ENCODE data around the gene MBNL3. TPM values are rescaled to one million over a fixed set of nuclear protein-coding genes. Genes with fewer than 3 reads are reported as not detected.

The MBNL3 gene
- total RNA-seq, 1 experiment from 2014 or later = 42.2 TPM

- ChIA-PET CTCF (no interaction called here), POLR2A (ENCODE audit: low non-redundant PET) (no interaction called here)
- Histone ChIP-seq H3K36me3 (ENCODE audit: insufficient read depth, low read length, poor library complexity, severe bottlenecking) (no peaks in the 10 kb centered on the region), H3K4me1 (ENCODE audit: insufficient read depth, low read length, poor library complexity, severe bottlenecking) (peaks cover under 1% of the 10 kb centered on the region), H3K4me3 (ENCODE audit: low read depth, low read length, poor library complexity, severe bottlenecking) (peak overlapping the region; percentile 57), H3K9me3 (ENCODE audit: low read depth, low read length, poor library complexity, severe bottlenecking) (no peaks in the 10 kb centered on the region), H3K27me3 (replicated peaks; ENCODE audit: insufficient read depth, low read depth, low read length, poor library complexity) (no peaks in the 10 kb centered on the region), H3K27ac (ENCODE audit: low read depth, low read length, poor library complexity, severe bottlenecking) (peak overlapping the region; percentile 90)
- intact Hi-C loops (cut with micrococcal nuclease; ENCODE audit: unreplicated experiment) = loop anchor here (10.0 kb wide), 2 partner anchors 193 to 263 kb away; no protein-coding TSS in a partner anchor
- TSS peak; percentile 31 for BruUV-seq (replicated peaks)
- DNase-seq (ENCODE audit: low spot score) = peak; percentile 41
- TF ChIP-seq CTCF (conservative IDR thresholded peaks at IDR 0.05; ENCODE audit: low read depth, low read length) (no peak), EZH2 (IDR thresholded peaks at IDR 0.05; ENCODE audit: borderline replicate concordance, low read depth, low read length, poor library complexity, severe bottlenecking) (no peak)
Measured at GRCh38 chrX:132488180-132488705, 595 bp downstream of the MBNL3 start.

- Histone ChIP-seq H3K4me3 (ENCODE audit: low read depth, low read length, poor library complexity, severe bottlenecking) (no peak overlapping the region), H3K4me1 (ENCODE audit: insufficient read depth, low read length, poor library complexity, severe bottlenecking) (peaks cover 12% of the 10 kb centered on the region), H3K9me3 (ENCODE audit: low read depth, low read length, poor library complexity, severe bottlenecking) (no peaks in the 10 kb centered on the region), H3K27me3 (replicated peaks; ENCODE audit: insufficient read depth, low read depth, low read length, poor library complexity) (no peaks in the 10 kb centered on the region), H3K27ac (ENCODE audit: low read depth, low read length, poor library complexity, severe bottlenecking) (no peak overlapping the region), H3K36me3 (ENCODE audit: insufficient read depth, low read length, poor library complexity, severe bottlenecking) (no peaks in the 10 kb centered on the region)
- CTCF ChIA-PET = no interaction called here
- intact Hi-C loops (cut with micrococcal nuclease; ENCODE audit: unreplicated experiment) = loop anchor here (10.0 kb wide), 2 partner anchors 192 to 262 kb away; no protein-coding TSS in a partner anchor
- no peak for TF ChIP-seq CTCF (conservative IDR thresholded peaks at IDR 0.05; ENCODE audit: low read depth, low read length)
- no peak for DNase-seq (ENCODE audit: low spot score)
- BruUV-seq (replicated peaks) = no TSS peak
- POLR2A ChIA-PET (ENCODE audit: low non-redundant PET) = no interaction called here
Measured at GRCh38 chrX:132486599-132487178, 2.1 kb downstream of the MBNL3 start.

GRCh38 chrX:132483951-132484350, 4.9 kb downstream of the MBNL3 start:
- ChIA-PET CTCF (no interaction called here), POLR2A (ENCODE audit: low non-redundant PET) (no interaction called here)
- intact Hi-C loops (cut with micrococcal nuclease; ENCODE audit: unreplicated experiment) = loop anchor here (10.0 kb wide), 2 partner anchors 189 to 259 kb away; no protein-coding TSS in a partner anchor
- no peaks in the 10 kb centered on the region for H3K27me3 ChIP-seq (replicated peaks; ENCODE audit: insufficient read depth, low read depth, low read length, poor library complexity)
- peaks cover 29% of the 10 kb centered on the region for H3K4me1 ChIP-seq (ENCODE audit: insufficient read depth, low read length, poor library complexity, severe bottlenecking)
- no peak overlapping the region for H3K27ac ChIP-seq (ENCODE audit: low read depth, low read length, poor library complexity, severe bottlenecking)
- no peaks in the 10 kb centered on the region for H3K36me3 ChIP-seq (ENCODE audit: insufficient read depth, low read length, poor library complexity, severe bottlenecking)
- H3K4me3 ChIP-seq (ENCODE audit: low read depth, low read length, poor library complexity, severe bottlenecking) = no peak overlapping the region
- H3K9me3 ChIP-seq (ENCODE audit: low read depth, low read length, poor library complexity, severe bottlenecking) = no peaks in the 10 kb centered on the region
- no TSS peak for BruUV-seq (replicated peaks)
- no peak for TF ChIP-seq EZH2 (IDR thresholded peaks at IDR 0.05; ENCODE audit: borderline replicate concordance, low read depth, low read length, poor library complexity, severe bottlenecking)
- DNase-seq (ENCODE audit: low spot score) = no peak

- no peaks in the 10 kb centered on the region for H3K36me3 ChIP-seq (ENCODE audit: insufficient read depth, low read length, poor library complexity, severe bottlenecking)
- no peak for TF ChIP-seq CTCF (conservative IDR thresholded peaks at IDR 0.05; ENCODE audit: low read depth, low read length)
- TF ChIP-seq EZH2 (IDR thresholded peaks at IDR 0.05; ENCODE audit: borderline replicate concordance, low read depth, low read length, poor library complexity, severe bottlenecking) = no peak
- no peak overlapping the region for H3K27ac ChIP-seq (ENCODE audit: low read depth, low read length, poor library complexity, severe bottlenecking)
- no peak overlapping the region for H3K4me3 ChIP-seq (ENCODE audit: low read depth, low read length, poor library complexity, severe bottlenecking)
- CTCF ChIA-PET = no interaction called here
- H3K9me3 ChIP-seq (ENCODE audit: low read depth, low read length, poor library complexity, severe bottlenecking) = no peaks in the 10 kb centered on the region
- peaks cover 29% of the 10 kb centered on the region for H3K4me1 ChIP-seq (ENCODE audit: insufficient read depth, low read length, poor library complexity, severe bottlenecking)
- no TSS peak for BruUV-seq (replicated peaks)
- intact Hi-C loops (cut with micrococcal nuclease; ENCODE audit: unreplicated experiment) = loop anchor here (10.0 kb wide), 2 partner anchors 189 to 259 kb away; no protein-coding TSS in a partner anchor
- no peaks in the 10 kb centered on the region for H3K27me3 ChIP-seq (replicated peaks; ENCODE audit: insufficient read depth, low read depth, low read length, poor library complexity)
- POLR2A ChIA-PET (ENCODE audit: low non-redundant PET) = no interaction called here
- no peak for DNase-seq (ENCODE audit: low spot score)
Measured at GRCh38 chrX:132483488-132483887, 5.3 kb downstream of the MBNL3 start.
